SK-N-SH (cell line): ENCODE results near the gene KRT13. TPM values are rescaled to one million over a fixed set of nuclear protein-coding genes. Genes with fewer than 3 reads are reported as not detected.
A peak's percentile ranks its signal among the peaks of the same experiment; 100 is the strongest.

Source experiments
- FOXM1 ChIP-seq: IDR thresholded peaks from 2 replicates; pipeline ENCODE4 v1.4.0; 2012; ENCODE audit warnings: low read depth, mild to moderate bottlenecking
- GATA2 ChIP-seq: sonication (generic); formaldehyde crosslinking; IDR thresholded peaks from 2 replicates; pipeline ENCODE4 v1.5.0; 2020; ENCODE audit warnings: mild to moderate bottlenecking, missing genetic modification reagents
- JUND ChIP-seq: IDR thresholded peaks from 2 replicates; pipeline ENCODE4 v1.4.0; 2012
- POLR2AphosphoS5 ChIP-seq: IDR thresholded peaks from 2 replicates; pipeline ENCODE4 v1.6.1; 2012; ENCODE audit warnings: low read depth, low read length
- RAD21 ChIP-seq: IDR thresholded peaks from 2 replicates; pipeline ENCODE4 v1.6.1; 2012; ENCODE audit warnings: mild to moderate bottlenecking, low read length
- SMC3 ChIP-seq: IDR thresholded peaks from 2 replicates; pipeline ENCODE4 v1.6.1; 2012; ENCODE audit warnings: low read depth, low read length, improper control_type of control experiment
- TAF1 ChIP-seq: IDR thresholded peaks from 2 replicates; pipeline ENCODE4 v1.6.1; 2012; ENCODE audit warnings: low read depth, mild to moderate bottlenecking, low read length, moderate library complexity, borderline replicate concordance
- YY1 ChIP-seq: IDR thresholded peaks from 2 replicates; pipeline ENCODE4 v1.4.0; 2012; ENCODE audit warnings: low read depth, mild to moderate bottlenecking
- polyA plus RNA-seq, 3 experiments: library from polyadenylated mRNA; depleted of rRNA; stranded (reverse); fragments of >200 nt; gene quantifications; 2 replicates each; pipeline ENCODE4 v1.2.3, GENCODE V29; 2012
- TF ChIP-seq, protein P1 (sequence below): fragments of 150-350 bp; IDR thresholded peaks from 2 replicates; pipeline ENCODE4 v1.6.1; 2016; ENCODE audit warnings: mild to moderate bottlenecking, low read depth, low read length
- TF ChIP-seq, protein P2 (sequence below): IDR thresholded peaks from 2 replicates; pipeline ENCODE4 v1.4.0; 2012; ENCODE audit warnings: low read depth, borderline replicate concordance
- TF ChIP-seq, protein P3 (sequence below): IDR thresholded peaks from 2 replicates; pipeline ENCODE4 v1.4.0; 2012; ENCODE audit warnings: low read depth
- TF ChIP-seq, protein P4 (sequence below): IDR thresholded peaks from 2 replicates; pipeline ENCODE4 v1.6.1; 2012; ENCODE audit warnings: mild to moderate bottlenecking, low read depth, low read length, moderate library complexity
- TF ChIP-seq, protein P5 (sequence below): IDR thresholded peaks from 2 replicates; pipeline ENCODE4; 2012

The KRT13 gene
- polyA plus RNA-seq, 1 of the 3 experiments (the other 2 are of a cell fraction) = 0.39 TPM

DNA sequence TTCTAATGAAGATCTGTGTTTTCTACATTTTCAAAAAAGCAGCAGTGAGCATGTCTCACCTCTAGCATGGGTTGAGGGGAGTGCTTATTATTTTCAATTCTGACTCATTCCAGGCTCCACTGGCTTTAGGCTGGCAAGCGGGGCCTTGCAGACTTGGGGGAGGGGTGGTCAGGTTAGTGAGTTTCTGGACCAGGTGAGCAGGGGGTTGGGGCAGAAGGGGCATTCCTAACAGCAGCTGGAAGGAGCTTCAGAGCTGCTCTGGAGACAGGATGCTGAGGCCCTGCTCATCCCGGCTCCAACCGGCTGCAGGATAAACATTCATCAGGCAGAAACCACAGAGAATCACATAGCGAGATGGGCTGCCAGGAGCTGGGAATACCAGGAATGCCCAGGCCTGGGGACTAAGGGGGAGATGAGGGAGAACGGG, 33.2 kb upstream of the KRT13 start (continued):
- TF ChIP-seq, protein P1, sequence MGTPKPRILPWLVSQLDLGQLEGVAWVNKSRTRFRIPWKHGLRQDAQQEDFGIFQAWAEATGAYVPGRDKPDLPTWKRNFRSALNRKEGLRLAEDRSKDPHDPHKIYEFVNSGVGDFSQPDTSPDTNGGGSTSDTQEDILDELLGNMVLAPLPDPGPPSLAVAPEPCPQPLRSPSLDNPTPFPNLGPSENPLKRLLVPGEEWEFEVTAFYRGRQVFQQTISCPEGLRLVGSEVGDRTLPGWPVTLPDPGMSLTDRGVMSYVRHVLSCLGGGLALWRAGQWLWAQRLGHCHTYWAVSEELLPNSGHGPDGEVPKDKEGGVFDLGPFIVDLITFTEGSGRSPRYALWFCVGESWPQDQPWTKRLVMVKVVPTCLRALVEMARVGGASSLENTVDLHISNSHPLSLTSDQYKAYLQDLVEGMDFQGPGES = no peak
- TF ChIP-seq, protein P2, sequence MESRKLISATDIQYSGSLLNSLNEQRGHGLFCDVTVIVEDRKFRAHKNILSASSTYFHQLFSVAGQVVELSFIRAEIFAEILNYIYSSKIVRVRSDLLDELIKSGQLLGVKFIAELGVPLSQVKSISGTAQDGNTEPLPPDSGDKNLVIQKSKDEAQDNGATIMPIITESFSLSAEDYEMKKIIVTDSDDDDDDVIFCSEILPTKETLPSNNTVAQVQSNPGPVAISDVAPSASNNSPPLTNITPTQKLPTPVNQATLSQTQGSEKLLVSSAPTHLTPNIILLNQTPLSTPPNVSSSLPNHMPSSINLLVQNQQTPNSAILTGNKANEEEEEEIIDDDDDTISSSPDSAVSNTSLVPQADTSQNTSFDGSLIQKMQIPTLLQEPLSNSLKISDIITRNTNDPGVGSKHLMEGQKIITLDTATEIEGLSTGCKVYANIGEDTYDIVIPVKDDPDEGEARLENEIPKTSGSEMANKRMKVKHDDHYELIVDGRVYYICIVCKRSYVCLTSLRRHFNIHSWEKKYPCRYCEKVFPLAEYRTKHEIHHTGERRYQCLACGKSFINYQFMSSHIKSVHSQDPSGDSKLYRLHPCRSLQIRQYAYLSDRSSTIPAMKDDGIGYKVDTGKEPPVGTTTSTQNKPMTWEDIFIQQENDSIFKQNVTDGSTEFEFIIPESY = no peak
- no peak for TF ChIP-seq POLR2AphosphoS5
- 0 out of 2 replicates have a peak, but pooled peaks have one; percentile 11 for TF ChIP-seq TAF1
- TF ChIP-seq YY1 = no peak
- TF ChIP-seq, protein P3, sequence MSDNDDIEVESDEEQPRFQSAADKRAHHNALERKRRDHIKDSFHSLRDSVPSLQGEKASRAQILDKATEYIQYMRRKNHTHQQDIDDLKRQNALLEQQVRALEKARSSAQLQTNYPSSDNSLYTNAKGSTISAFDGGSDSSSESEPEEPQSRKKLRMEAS = no peak
- TF ChIP-seq, protein P4, sequence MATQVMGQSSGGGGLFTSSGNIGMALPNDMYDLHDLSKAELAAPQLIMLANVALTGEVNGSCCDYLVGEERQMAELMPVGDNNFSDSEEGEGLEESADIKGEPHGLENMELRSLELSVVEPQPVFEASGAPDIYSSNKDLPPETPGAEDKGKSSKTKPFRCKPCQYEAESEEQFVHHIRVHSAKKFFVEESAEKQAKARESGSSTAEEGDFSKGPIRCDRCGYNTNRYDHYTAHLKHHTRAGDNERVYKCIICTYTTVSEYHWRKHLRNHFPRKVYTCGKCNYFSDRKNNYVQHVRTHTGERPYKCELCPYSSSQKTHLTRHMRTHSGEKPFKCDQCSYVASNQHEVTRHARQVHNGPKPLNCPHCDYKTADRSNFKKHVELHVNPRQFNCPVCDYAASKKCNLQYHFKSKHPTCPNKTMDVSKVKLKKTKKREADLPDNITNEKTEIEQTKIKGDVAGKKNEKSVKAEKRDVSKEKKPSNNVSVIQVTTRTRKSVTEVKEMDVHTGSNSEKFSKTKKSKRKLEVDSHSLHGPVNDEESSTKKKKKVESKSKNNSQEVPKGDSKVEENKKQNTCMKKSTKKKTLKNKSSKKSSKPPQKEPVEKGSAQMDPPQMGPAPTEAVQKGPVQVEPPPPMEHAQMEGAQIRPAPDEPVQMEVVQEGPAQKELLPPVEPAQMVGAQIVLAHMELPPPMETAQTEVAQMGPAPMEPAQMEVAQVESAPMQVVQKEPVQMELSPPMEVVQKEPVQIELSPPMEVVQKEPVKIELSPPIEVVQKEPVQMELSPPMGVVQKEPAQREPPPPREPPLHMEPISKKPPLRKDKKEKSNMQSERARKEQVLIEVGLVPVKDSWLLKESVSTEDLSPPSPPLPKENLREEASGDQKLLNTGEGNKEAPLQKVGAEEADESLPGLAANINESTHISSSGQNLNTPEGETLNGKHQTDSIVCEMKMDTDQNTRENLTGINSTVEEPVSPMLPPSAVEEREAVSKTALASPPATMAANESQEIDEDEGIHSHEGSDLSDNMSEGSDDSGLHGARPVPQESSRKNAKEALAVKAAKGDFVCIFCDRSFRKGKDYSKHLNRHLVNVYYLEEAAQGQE = peak; percentile 31; the same call in 1 of the 2 replicates
- no peak for TF ChIP-seq JUND
- no peak for TF ChIP-seq RAD21
- no peak for TF ChIP-seq FOXM1
- no peak for TF ChIP-seq GATA2 (CRISPR knock-in tag)
- TF ChIP-seq, protein P5, sequence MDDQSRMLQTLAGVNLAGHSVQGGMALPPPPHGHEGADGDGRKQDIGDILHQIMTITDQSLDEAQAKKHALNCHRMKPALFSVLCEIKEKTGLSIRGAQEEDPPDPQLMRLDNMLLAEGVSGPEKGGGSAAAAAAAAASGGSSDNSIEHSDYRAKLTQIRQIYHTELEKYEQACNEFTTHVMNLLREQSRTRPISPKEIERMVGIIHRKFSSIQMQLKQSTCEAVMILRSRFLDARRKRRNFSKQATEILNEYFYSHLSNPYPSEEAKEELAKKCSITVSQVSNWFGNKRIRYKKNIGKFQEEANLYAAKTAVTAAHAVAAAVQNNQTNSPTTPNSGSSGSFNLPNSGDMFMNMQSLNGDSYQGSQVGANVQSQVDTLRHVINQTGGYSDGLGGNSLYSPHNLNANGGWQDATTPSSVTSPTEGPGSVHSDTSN = 0 out of 2 replicates have a peak, but pooled peaks have one; percentile 5
- no peak for TF ChIP-seq SMC3
